GM23338 (cell line): ENCODE measurements around the gene ROBO1. TPM values are rescaled to one million over a fixed set of nuclear protein-coding genes. Genes with fewer than 3 reads are reported as not detected.

Source experiments
- ATAC-seq: fragments of 200-7000 bp; cut with Tn5 transposase; 3 replicates; pipeline ENCODE4 v1.9.1; 2020
- DNase-seq: peaks from one replicate; pipeline ENCODE4 v3.0.0-alpha.2; 2015; ENCODE audit warnings: low spot score
- H2AFZ ChIP-seq: fragments of 200-600 bp; sonication (generic); 2 replicates; pipeline ENCODE4 v1.8.0; 2016; ENCODE audit warnings: antibody characterized with exemption, mild to moderate bottlenecking, moderate library complexity
- H3F3A ChIP-seq: fragments of 200-600 bp; sonication (generic); replicated peaks from 2 replicates; pipeline ENCODE4 v1.8.0; 2017; ENCODE audit warnings: antibody characterized with exemption, mixed run types, low read depth
- H3K27ac ChIP-seq: fragments of 200-600 bp; sonication (generic); 2 replicates; pipeline ENCODE4 v1.6.1; 2016; ENCODE audit warnings: low read depth
- H3K27me3 ChIP-seq: fragments of 200-600 bp; sonication (generic); 2 replicates; pipeline ENCODE4 v1.8.0; 2016; ENCODE audit warnings: mild to moderate bottlenecking, mixed run types, moderate library complexity; ENCODE audit not compliant: insufficient read depth
- H3K36me3 ChIP-seq: fragments of 200-600 bp; sonication (generic); 2 replicates; pipeline ENCODE4 v1.8.0; 2016; ENCODE audit warnings: mild to moderate bottlenecking; ENCODE audit not compliant: insufficient read depth
- H3K4me1 ChIP-seq: fragments of 200-600 bp; sonication (generic); 2 replicates; pipeline ENCODE4 v1.8.0; 2016; ENCODE audit warnings: mild to moderate bottlenecking, moderate library complexity; ENCODE audit not compliant: insufficient read depth
- H3K4me2 ChIP-seq: fragments of 200-600 bp; sonication (generic); 2 replicates; pipeline ENCODE4 v1.7.1; 2017; ENCODE audit warnings: mixed run types
- H3K4me3 ChIP-seq: fragments of 200-600 bp; sonication (generic); 2 replicates; pipeline ENCODE4 v1.6.1; 2016; ENCODE audit warnings: mixed run types
- H3K79me2 ChIP-seq: fragments of 200-600 bp; sonication (generic); replicated peaks from 2 replicates; pipeline ENCODE4 v1.8.0; 2017; ENCODE audit warnings: mild to moderate bottlenecking; ENCODE audit not compliant: insufficient read depth
- H3K9me2 ChIP-seq: fragments of 200-600 bp; sonication (generic); 2 replicates; pipeline ENCODE4 v1.8.0; 2017; ENCODE audit not compliant: insufficient read depth
- H4K20me1 ChIP-seq: fragments of 200-600 bp; sonication (generic); replicated peaks from 2 replicates; pipeline ENCODE4 v1.8.0; 2017; ENCODE audit warnings: mild to moderate bottlenecking; ENCODE audit not compliant: insufficient read depth
- H3K27ac Mint-ChIP-seq: 2 replicates; pipeline ENCODE4 v1.8.0; 2020; ENCODE audit warnings: inconsistent platforms, mild to moderate bottlenecking, moderate library complexity, mixed read lengths
- H3K27me3 Mint-ChIP-seq: 3 replicates; pipeline ENCODE4 v1.8.0; 2022; ENCODE audit warnings: low read depth, mild to moderate bottlenecking, moderate library complexity, mixed read lengths, inconsistent platforms; ENCODE audit not compliant: insufficient read depth, poor library complexity
- H3K36me3 Mint-ChIP-seq: 3 replicates; pipeline ENCODE4 v1.8.0; 2021; ENCODE audit warnings: low read depth, mild to moderate bottlenecking, inconsistent platforms, moderate library complexity, mixed read lengths
- H3K4me1 Mint-ChIP-seq: 3 replicates; pipeline ENCODE4 v1.8.0; 2020; ENCODE audit warnings: mild to moderate bottlenecking, inconsistent platforms, mixed read lengths
- H3K4me3 Mint-ChIP-seq: 3 replicates; pipeline ENCODE4 v1.8.0; 2021; ENCODE audit warnings: moderate library complexity, mild to moderate bottlenecking, inconsistent platforms, mixed read lengths
- H3K9me3 Mint-ChIP-seq: 3 replicates; pipeline ENCODE4 v1.8.0; 2020; ENCODE audit warnings: moderate library complexity, mild to moderate bottlenecking, inconsistent platforms, mixed read lengths
- CREB1 ChIP-seq: fragments of 250-450 bp; sonication (Bioruptor Pico); IDR thresholded peaks from 2 replicates; pipeline ENCODE4 v1.5.0; 2020; ENCODE audit warnings: low read depth, mild to moderate bottlenecking, moderate library complexity
- EZH2 ChIP-seq: fragments of 200-600 bp; sonication (generic); IDR thresholded peaks from one replicate; pipeline ENCODE4 v1.8.0; 2017; ENCODE audit warnings: antibody characterized with exemption, mild to moderate bottlenecking, low read depth; ENCODE audit not compliant: unreplicated experiment
- EZH2phosphoT487 ChIP-seq: fragments of 200-600 bp; sonication (generic); IDR thresholded peaks from one replicate; pipeline ENCODE4 v1.8.1; 2018; ENCODE audit warnings: antibody characterized with exemption; ENCODE audit not compliant: unreplicated experiment
- JUNB ChIP-seq: IDR thresholded peaks from one replicate; pipeline ENCODE4 v1.6.1; 2016; ENCODE audit warnings: antibody characterized with exemption; ENCODE audit not compliant: unreplicated experiment
- NANOG ChIP-seq: IDR thresholded peaks from 2 replicates; pipeline ENCODE4 v1.6.1; 2016; ENCODE audit warnings: antibody characterized with exemption, borderline replicate concordance
- POLR2AphosphoS5 ChIP-seq: IDR thresholded peaks from 2 replicates; pipeline ENCODE4 v1.6.1; 2016; ENCODE audit warnings: antibody characterized with exemption, low read depth
- STAT1 ChIP-seq: IDR thresholded peaks from one replicate; pipeline ENCODE4 v1.6.1; 2016; ENCODE audit warnings: antibody characterized with exemption; ENCODE audit not compliant: unreplicated experiment
- ZNF114 ChIP-seq: fragments of 250-450 bp; sonication (Bioruptor Pico); IDR thresholded peaks from 2 replicates; pipeline ENCODE4 v1.5.0; 2020; ENCODE audit warnings: mild to moderate bottlenecking, moderate library complexity
- ZNF331 ChIP-seq: fragments of 250-450 bp; sonication (Bioruptor Pico); IDR thresholded peaks from 2 replicates; pipeline ENCODE4 v1.5.0; 2020; ENCODE audit warnings: low read depth, mild to moderate bottlenecking, moderate library complexity
- polyA plus RNA-seq: library from polyadenylated mRNA; unstranded; fragments of >200 nt; fragmentation: Nextera tagmentation; extraction: Ambion mirVana; gene quantifications from 2 replicates; pipeline ENCODE4 v1.2.1, GENCODE V29; 2016
- total RNA-seq: library from RNA; depleted of rRNA; stranded (reverse); fragments of >200 nt; shearing (Covaris generic); gene quantifications from 2 replicates; pipeline ENCODE4 v1.2.3, GENCODE V29; 2014
- TF ChIP-seq, protein P1 (sequence below): IDR thresholded peaks from one replicate; pipeline ENCODE4 v1.6.1; 2018; ENCODE audit warnings: antibody characterized with exemption; ENCODE audit not compliant: unreplicated experiment
- TF ChIP-seq, protein P2 (sequence below): IDR thresholded peaks from 2 replicates; pipeline ENCODE4 v1.6.1; 2016; ENCODE audit warnings: antibody characterized with exemption
- TF ChIP-seq, protein P3 (sequence below), 2 experiments: fragments of 200-600 bp in 1 of 2; sonication (generic) in 1 of 2; conservative IDR thresholded peaks; 2 replicates each; pipeline versions ENCODE4 v1.5.1 to v1.6.1; 2016 to 2017; ENCODE audit warnings: antibody characterized with exemption in 2 of 2, low read depth in 2 of 2, mild to moderate bottlenecking in 2 of 2, moderate library complexity in 1 of 2
- TF ChIP-seq, protein P4 (sequence below): fragments of 250-450 bp; sonication (Bioruptor Pico); IDR thresholded peaks from 2 replicates; pipeline ENCODE4 v1.5.0; 2020; ENCODE audit warnings: mild to moderate bottlenecking, moderate library complexity

Gene ROBO1
- total and polyA plus RNA-seq, 2 experiments from 2014 or later, result 19.2 to 78.3 TPM

DNA sequence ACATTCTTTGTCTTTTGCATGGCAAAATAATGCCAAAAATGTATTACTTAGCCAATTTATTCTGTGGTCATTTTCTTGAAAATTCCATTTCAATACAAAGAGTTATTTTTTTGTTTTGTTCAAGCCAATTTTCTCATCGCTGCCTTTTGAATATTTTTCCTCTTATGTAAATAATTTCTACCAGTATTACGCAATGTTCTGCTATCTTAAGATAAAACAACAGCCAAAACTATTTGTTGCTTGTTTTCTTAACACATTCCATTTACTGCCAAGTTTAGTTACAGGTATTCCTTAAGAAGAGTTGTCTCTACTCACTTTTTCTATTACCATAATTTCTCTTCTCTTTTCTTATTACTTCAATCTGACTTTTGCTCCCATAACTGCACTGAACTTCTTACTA, 163.1 kb downstream of the ROBO1 start:
- H3K4me2 ChIP-seq, result no peak overlapping the region
- no peak for DNase-seq
- H3K9me3 Mint-ChIP-seq, result no peaks in the 10 kb centered on the region

More for the DNA sequence above, 163.1 kb downstream of the ROBO1 start:
- Mint-ChIP-seq H3K4me3 (no peak overlapping the region), H3K36me3 (no peaks in the 10 kb centered on the region), H3K27me3 (no peaks in the 10 kb centered on the region), H3K4me1 (peaks cover 14% of the 10 kb centered on the region), H3K27ac (no peak overlapping the region)
- no peaks in the 10 kb centered on the region for H3K79me2 ChIP-seq
- H3K36me3 ChIP-seq, result no peaks in the 10 kb centered on the region
- H3F3A ChIP-seq, result no peaks in the 10 kb centered on the region
- no peak for ATAC-seq
- H2AFZ ChIP-seq, result no peak overlapping the region
- H3K9me2 ChIP-seq, result no peaks in the 10 kb centered on the region
- H3K27ac ChIP-seq, result no peak overlapping the region
- H3K4me1 ChIP-seq, result peaks cover 12% of the 10 kb centered on the region
- H3K4me3 ChIP-seq, result no peak overlapping the region
- no peaks in the 10 kb centered on the region for H3K27me3 ChIP-seq
- H4K20me1 ChIP-seq, result no peaks in the 10 kb centered on the region
- TF ChIP-seq POLR2AphosphoS5 (no peak), ZNF331 (no peak), EZH2 (no peak), CREB1 (CRISPR knock-in tag) (no peak), STAT1 (no peak), JUNB (no peak), ZNF114 (CRISPR knock-in tag) (no peak), NANOG (no peak), EZH2phosphoT487 (no peak)
- TF ChIP-seq, protein P1, sequence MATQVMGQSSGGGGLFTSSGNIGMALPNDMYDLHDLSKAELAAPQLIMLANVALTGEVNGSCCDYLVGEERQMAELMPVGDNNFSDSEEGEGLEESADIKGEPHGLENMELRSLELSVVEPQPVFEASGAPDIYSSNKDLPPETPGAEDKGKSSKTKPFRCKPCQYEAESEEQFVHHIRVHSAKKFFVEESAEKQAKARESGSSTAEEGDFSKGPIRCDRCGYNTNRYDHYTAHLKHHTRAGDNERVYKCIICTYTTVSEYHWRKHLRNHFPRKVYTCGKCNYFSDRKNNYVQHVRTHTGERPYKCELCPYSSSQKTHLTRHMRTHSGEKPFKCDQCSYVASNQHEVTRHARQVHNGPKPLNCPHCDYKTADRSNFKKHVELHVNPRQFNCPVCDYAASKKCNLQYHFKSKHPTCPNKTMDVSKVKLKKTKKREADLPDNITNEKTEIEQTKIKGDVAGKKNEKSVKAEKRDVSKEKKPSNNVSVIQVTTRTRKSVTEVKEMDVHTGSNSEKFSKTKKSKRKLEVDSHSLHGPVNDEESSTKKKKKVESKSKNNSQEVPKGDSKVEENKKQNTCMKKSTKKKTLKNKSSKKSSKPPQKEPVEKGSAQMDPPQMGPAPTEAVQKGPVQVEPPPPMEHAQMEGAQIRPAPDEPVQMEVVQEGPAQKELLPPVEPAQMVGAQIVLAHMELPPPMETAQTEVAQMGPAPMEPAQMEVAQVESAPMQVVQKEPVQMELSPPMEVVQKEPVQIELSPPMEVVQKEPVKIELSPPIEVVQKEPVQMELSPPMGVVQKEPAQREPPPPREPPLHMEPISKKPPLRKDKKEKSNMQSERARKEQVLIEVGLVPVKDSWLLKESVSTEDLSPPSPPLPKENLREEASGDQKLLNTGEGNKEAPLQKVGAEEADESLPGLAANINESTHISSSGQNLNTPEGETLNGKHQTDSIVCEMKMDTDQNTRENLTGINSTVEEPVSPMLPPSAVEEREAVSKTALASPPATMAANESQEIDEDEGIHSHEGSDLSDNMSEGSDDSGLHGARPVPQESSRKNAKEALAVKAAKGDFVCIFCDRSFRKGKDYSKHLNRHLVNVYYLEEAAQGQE, result no peak
- TF ChIP-seq, protein P2, sequence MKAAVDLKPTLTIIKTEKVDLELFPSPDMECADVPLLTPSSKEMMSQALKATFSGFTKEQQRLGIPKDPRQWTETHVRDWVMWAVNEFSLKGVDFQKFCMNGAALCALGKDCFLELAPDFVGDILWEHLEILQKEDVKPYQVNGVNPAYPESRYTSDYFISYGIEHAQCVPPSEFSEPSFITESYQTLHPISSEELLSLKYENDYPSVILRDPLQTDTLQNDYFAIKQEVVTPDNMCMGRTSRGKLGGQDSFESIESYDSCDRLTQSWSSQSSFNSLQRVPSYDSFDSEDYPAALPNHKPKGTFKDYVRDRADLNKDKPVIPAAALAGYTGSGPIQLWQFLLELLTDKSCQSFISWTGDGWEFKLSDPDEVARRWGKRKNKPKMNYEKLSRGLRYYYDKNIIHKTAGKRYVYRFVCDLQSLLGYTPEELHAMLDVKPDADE, result no peak
- TF ChIP-seq, protein P3, sequence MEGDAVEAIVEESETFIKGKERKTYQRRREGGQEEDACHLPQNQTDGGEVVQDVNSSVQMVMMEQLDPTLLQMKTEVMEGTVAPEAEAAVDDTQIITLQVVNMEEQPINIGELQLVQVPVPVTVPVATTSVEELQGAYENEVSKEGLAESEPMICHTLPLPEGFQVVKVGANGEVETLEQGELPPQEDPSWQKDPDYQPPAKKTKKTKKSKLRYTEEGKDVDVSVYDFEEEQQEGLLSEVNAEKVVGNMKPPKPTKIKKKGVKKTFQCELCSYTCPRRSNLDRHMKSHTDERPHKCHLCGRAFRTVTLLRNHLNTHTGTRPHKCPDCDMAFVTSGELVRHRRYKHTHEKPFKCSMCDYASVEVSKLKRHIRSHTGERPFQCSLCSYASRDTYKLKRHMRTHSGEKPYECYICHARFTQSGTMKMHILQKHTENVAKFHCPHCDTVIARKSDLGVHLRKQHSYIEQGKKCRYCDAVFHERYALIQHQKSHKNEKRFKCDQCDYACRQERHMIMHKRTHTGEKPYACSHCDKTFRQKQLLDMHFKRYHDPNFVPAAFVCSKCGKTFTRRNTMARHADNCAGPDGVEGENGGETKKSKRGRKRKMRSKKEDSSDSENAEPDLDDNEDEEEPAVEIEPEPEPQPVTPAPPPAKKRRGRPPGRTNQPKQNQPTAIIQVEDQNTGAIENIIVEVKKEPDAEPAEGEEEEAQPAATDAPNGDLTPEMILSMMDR (conservative IDR thresholded peaks at IDR 0.05; ENCODE audit: low read depth in 2 of 2), result no peak
- TF ChIP-seq, protein P4, sequence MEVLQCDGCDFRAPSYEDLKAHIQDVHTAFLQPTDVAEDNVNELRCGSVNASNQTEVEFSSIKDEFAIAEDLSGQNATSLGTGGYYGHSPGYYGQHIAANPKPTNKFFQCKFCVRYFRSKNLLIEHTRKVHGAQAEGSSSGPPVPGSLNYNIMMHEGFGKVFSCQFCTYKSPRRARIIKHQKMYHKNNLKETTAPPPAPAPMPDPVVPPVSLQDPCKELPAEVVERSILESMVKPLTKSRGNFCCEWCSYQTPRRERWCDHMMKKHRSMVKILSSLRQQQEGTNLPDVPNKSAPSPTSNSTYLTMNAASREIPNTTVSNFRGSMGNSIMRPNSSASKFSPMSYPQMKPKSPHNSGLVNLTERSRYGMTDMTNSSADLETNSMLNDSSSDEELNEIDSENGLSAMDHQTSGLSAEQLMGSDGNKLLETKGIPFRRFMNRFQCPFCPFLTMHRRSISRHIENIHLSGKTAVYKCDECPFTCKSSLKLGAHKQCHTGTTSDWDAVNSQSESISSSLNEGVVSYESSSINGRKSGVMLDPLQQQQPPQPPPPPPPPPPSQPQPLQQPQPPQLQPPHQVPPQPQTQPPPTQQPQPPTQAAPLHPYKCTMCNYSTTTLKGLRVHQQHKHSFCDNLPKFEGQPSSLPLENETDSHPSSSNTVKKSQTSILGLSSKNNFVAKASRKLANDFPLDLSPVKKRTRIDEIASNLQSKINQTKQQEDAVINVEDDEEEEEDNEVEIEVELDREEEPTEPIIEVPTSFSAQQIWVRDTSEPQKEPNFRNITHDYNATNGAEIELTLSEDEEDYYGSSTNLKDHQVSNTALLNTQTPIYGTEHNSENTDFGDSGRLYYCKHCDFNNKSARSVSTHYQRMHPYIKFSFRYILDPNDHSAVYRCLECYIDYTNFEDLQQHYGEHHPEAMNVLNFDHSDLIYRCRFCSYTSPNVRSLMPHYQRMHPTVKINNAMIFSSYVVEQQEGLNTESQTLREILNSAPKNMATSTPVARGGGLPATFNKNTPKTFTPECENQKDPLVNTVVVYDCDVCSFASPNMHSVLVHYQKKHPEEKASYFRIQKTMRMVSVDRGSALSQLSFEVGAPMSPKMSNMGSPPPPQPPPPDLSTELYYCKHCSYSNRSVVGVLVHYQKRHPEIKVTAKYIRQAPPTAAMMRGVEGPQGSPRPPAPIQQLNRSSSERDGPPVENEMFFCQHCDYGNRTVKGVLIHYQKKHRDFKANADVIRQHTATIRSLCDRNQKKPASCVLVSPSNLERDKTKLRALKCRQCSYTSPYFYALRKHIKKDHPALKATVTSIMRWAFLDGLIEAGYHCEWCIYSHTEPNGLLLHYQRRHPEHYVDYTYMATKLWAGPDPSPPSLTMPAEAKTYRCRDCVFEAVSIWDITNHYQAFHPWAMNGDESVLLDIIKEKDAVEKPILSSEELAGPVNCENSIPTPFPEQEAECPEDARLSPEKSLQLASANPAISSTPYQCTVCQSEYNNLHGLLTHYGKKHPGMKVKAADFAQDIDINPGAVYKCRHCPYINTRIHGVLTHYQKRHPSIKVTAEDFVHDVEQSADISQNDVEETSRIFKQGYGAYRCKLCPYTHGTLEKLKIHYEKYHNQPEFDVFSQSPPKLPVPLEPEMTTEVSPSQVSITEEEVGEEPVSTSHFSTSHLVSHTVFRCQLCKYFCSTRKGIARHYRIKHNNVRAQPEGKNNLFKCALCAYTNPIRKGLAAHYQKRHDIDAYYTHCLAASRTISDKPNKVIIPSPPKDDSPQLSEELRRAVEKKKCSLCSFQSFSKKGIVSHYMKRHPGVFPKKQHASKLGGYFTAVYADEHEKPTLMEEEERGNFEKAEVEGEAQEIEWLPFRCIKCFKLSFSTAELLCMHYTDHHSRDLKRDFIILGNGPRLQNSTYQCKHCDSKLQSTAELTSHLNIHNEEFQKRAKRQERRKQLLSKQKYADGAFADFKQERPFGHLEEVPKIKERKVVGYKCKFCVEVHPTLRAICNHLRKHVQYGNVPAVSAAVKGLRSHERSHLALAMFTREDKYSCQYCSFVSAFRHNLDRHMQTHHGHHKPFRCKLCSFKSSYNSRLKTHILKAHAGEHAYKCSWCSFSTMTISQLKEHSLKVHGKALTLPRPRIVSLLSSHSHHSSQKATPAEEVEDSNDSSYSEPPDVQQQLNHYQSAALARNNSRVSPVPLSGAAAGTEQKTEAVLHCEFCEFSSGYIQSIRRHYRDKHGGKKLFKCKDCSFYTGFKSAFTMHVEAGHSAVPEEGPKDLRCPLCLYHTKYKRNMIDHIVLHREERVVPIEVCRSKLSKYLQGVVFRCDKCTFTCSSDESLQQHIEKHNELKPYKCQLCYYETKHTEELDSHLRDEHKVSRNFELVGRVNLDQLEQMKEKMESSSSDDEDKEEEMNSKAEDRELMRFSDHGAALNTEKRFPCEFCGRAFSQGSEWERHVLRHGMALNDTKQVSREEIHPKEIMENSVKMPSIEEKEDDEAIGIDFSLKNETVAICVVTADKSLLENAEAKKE (CRISPR knock-in tag), result no peak
